Ascending aorta (tissue), 2 donors: ENCODE data around the gene CARD11. TPM values are rescaled to one million over a fixed set of nuclear protein-coding genes. Genes with fewer than 3 reads are reported as not detected.

Source experiments
- DNase-seq, 2 donors: peaks; one replicate each; pipeline ENCODE4 v3.0.0-alpha.2; 2019; ENCODE audit warnings: low spot score in 2 of 2
- H3K27ac ChIP-seq, 2 donors: fragments of 200-600 bp; sonication (generic); one replicate each; pipeline ENCODE4 v1.5.1; 2016 to 2017; ENCODE audit warnings: mild to moderate bottlenecking in 1 of 2
- H3K27me3 ChIP-seq: fragments of 200-600 bp; sonication (generic); one replicate; pipeline ENCODE4 v1.5.1; 2017
- H3K36me3 ChIP-seq, 2 donors: fragments of 200-600 bp; sonication (generic); one replicate each; pipeline ENCODE4 v1.5.1; 2016
- H3K4me1 ChIP-seq, 2 donors: fragments of 200-600 bp; sonication (generic); one replicate each; pipeline ENCODE4 v1.5.1; 2016 to 2017; ENCODE audit warnings: mild to moderate bottlenecking in 1 of 2
- H3K4me3 ChIP-seq, 2 donors: fragments of 200-600 bp; sonication (generic); one replicate each; pipeline ENCODE4 v1.5.1; 2016 to 2017; ENCODE audit warnings: mild to moderate bottlenecking in 1 of 2
- H3K9me3 ChIP-seq, 2 donors: fragments of 200-600 bp; sonication (generic); one replicate each; pipeline ENCODE4 v1.5.1; 2016
- intact Hi-C: fragments of 100-400 bp; cut with DNase I; formaldehyde crosslinking; loops from one replicate; pipeline ENCODE4 v1.15.1; 2023
- total RNA-seq: library from RNA; depleted of rRNA; stranded (reverse); fragments of >200 nt; gene quantifications from one replicate; pipeline ENCODE4 v1.1.0, GENCODE V29; 2016
- TF ChIP-seq, protein P1 (sequence below), 3 experiments: fragments of 200-600 bp in 2 of 3; fragments of 450-650 bp in 1 of 3; sonication (generic) in 2 of 3; IDR thresholded peaks; one replicate each; pipeline ENCODE4 v1.5.1; 2016 to 2019; ENCODE audit warnings: antibody characterized with exemption in 3 of 3, mild to moderate bottlenecking in 1 of 3, moderate library complexity in 1 of 3

The CARD11 gene
- total RNA-seq, 1 donor from 2014 or later, result 0.64 TPM

DNA sequence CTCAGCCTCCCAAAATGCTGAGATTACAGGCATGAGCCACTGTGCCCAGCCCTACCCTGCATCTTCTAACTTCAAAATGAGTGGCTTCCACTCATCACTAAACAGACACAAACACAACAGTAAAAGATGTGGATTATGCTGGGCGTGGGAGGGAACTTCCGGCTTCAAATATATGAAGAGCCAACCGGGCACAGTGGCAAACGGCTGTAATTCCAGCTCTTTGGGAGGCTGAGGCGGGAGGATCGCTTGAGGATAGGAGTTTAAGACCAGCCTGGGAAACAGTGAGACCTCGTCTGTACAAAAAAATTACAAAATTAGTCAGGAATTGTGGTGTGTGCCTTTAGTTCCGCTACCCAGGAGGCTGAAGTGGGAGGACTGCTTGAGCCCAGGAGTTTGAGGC lies 107.4 kb downstream of the CARD11 start:
- intact Hi-C loops, result no loop called here
- Histone ChIP-seq H3K4me3 (no peak overlapping the region), H3K9me3 (no peaks in the 10 kb centered on the region), H3K4me1 (no peaks in the 10 kb centered on the region), H3K27me3 (no peaks in the 10 kb centered on the region), H3K36me3 (no peaks in the 10 kb centered on the region), H3K27ac (no peak overlapping the region)
- no peak for DNase-seq
- TF ChIP-seq, protein P1, sequence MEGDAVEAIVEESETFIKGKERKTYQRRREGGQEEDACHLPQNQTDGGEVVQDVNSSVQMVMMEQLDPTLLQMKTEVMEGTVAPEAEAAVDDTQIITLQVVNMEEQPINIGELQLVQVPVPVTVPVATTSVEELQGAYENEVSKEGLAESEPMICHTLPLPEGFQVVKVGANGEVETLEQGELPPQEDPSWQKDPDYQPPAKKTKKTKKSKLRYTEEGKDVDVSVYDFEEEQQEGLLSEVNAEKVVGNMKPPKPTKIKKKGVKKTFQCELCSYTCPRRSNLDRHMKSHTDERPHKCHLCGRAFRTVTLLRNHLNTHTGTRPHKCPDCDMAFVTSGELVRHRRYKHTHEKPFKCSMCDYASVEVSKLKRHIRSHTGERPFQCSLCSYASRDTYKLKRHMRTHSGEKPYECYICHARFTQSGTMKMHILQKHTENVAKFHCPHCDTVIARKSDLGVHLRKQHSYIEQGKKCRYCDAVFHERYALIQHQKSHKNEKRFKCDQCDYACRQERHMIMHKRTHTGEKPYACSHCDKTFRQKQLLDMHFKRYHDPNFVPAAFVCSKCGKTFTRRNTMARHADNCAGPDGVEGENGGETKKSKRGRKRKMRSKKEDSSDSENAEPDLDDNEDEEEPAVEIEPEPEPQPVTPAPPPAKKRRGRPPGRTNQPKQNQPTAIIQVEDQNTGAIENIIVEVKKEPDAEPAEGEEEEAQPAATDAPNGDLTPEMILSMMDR (IDR thresholded peaks at IDR 0.05), result no peak

DNA sequence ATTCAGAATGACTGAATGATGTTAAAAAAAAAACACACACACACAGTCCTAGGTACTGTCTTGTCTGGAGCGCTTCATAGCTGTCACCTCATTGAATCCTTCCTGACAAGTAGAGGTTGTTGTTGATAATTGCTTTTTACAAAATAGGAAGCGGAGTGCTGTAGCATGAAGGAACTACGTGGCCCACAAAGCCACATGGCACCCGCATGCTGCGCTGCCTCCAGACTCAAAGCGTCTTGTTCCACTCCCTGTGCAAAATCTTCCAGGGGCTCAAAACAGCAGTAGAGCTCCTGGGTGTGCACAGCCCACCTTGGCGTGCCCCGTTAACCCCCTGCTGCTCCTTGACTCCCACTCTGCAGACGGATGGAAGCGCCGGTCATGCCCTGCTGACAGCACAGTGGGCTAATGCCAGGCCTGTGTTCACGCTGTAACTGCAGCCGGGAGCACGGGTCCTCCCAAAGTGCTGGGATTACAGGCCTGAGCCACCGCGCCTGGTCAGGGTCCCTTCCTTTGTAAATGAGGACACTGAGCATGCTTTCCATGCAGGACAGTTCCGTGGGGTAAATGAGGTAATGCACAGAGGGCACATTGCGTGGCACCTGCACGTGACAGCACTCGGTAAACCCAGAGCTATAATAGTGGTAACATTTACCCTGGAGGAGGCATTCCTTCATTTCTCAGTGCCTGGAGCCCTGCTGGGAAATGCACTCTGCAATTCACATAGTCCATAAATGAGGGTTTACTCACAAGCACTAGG lies 108.5 kb downstream of the CARD11 start:
- DNase-seq, result no peak
- H3K27me3 ChIP-seq, result no peaks in the 10 kb centered on the region
- H3K4me3 ChIP-seq, result no peak overlapping the region
- H3K4me1 ChIP-seq, result no peaks in the 10 kb centered on the region
- no peak overlapping the region for H3K27ac ChIP-seq
- intact Hi-C loops, result no loop called here
- H3K36me3 ChIP-seq, result no peaks in the 10 kb centered on the region
- TF ChIP-seq, protein P1 (IDR thresholded peaks at IDR 0.05), result no peak
- H3K9me3 ChIP-seq, result no peaks in the 10 kb centered on the region

DNA sequence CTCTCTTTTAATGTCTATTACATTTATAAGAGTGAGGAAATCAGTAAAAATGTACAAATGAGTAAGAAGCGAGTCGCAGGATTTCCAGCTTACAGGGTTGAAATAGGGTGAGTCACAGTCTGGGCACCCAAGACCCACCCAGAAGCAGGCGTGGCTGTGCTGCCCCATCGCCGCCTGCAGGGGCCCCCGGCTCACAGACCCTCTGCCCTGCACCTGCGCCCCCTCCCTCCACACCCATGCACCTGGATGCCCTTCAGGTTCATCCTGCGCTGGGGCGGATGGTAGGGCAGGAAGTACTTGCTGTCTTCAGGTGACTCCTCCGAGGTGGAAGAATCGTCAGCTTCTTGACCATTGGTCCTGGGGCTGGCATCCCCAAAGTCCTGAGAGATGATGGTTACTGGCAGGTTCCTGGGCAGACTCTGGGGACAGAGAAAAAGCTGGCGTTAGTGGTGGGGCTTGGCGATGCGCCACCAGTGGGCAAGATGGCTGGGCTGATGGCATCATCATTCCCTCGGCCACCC lies 109.4 kb downstream of the CARD11 start:
- DNase-seq, result no peak
- TF ChIP-seq, protein P1 (IDR thresholded peaks at IDR 0.05), result no peak
- intact Hi-C loops, result no loop called here
- H3K36me3 ChIP-seq, result no peaks in the 10 kb centered on the region
- H3K4me1 ChIP-seq, result no peaks in the 10 kb centered on the region
- H3K9me3 ChIP-seq, result no peaks in the 10 kb centered on the region
- peaks cover 3% of the 10 kb centered on the region for H3K27me3 ChIP-seq
- no peak overlapping the region for H3K4me3 ChIP-seq
- H3K27ac ChIP-seq, result no peak overlapping the region

DNA sequence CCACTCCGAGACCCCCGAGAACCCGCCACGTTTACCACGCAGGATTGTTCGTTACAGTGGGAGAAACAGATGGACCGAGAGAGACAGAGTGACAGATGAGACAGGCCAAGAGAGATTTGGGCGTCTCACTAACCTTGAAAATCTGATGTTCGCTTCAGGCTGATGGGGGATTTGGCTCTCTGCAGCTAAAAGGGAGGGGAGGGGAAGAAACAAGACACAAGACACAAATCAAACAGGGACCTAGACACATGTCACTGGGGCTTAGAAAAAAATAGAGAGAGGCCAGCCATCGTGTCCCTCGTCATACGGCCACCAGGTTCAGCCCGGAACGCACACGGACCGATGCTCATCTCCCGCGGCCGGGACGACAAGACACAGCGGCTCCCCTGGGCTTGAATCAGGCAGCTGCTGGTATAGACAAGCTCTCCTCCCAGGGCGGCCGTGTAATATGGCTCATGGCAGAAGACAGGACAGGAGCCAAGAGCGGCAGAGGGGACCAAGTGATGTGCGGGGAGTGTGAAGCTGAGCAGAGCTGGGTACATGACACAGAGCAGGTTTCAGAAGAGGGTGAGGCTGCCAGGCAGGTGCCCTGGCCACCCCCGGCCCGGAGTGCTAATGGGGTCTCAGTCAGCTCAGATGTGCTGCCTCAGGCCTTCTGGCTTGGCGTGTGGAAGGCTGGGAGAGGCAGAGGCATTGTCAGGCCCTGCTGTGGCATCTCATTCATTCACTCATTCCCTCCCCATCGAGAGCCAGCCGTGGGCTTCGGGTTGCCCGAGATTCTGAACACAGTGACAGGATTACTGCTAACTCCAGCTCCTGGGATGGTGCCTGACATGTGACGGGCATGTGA lies 111.0 kb downstream of the CARD11 start:
- intact Hi-C loops, result no loop called here
- Histone ChIP-seq H3K27ac (no peak overlapping the region), H3K36me3 (no peaks in the 10 kb centered on the region), H3K9me3 (no peaks in the 10 kb centered on the region), H3K4me1 (no peaks in the 10 kb centered on the region), H3K27me3 (peaks cover 4% of the 10 kb centered on the region), H3K4me3 (no peak overlapping the region)
- no peak for DNase-seq
- TF ChIP-seq, protein P1 (IDR thresholded peaks at IDR 0.05), result no peak

DNA sequence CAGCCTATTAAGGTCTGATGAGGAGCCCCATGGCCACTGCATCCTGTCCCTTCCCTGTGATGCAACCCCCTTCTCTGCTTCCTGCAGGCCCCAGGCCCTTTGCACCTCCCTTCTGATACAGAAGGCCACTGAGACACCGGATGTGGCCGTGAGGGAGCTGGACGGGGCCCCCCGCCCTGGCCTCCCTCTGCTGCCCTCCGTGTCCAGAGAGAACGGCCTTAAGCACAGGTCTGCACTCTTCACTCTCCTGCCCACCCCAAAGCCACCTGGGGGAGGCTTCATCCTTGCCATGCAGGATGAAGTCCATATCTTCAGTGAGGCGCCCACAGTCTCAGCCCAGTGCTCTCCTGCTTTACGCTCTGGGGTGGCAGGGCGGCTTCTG lies 112.6 kb downstream of the CARD11 start:
- no peak overlapping the region for H3K27ac ChIP-seq
- H3K36me3 ChIP-seq, result no peaks in the 10 kb centered on the region
- no peak overlapping the region for H3K4me3 ChIP-seq
- no peak for DNase-seq
- no peaks in the 10 kb centered on the region for H3K4me1 ChIP-seq
- intact Hi-C loops, result no loop called here
- H3K27me3 ChIP-seq, result peaks cover 4% of the 10 kb centered on the region
- H3K9me3 ChIP-seq, result no peaks in the 10 kb centered on the region
- TF ChIP-seq, protein P1 (IDR thresholded peaks at IDR 0.05), result no peak
